Keratinocyte (primary cell): ENCODE results near the gene PPP2R5C. TPM values are rescaled to one million over a fixed set of nuclear protein-coding genes. Genes with fewer than 3 reads are reported as not detected.

Experiments
- DNase-seq: peaks from one replicate; pipeline ENCODE4 v3.0.0-alpha.2; 2011; ENCODE audit warnings: low read depth, missing footprints, low spot score
- FAIRE-seq: peaks from 2 replicates; lab custom pipeline; 2011; peaks lifted over from hg19 to GRCh38; lab: Jason Lieb, UNC
- H2AFZ ChIP-seq: 2 replicates; pipeline ENCODE4 v1.6.0; 2012; ENCODE audit warnings: low read length, control low read depth, inconsistent platforms; ENCODE audit not compliant: control insufficient read depth
- H3K27ac ChIP-seq: 2 replicates; pipeline ENCODE4 v1.5.1; 2011; ENCODE audit warnings: low read length; ENCODE audit not compliant: control insufficient read depth, insufficient read depth
- H3K27me3 ChIP-seq: 3 replicates; pipeline ENCODE4 v1.6.0; 2011; ENCODE audit warnings: low read length; ENCODE audit not compliant: control insufficient read depth, insufficient read depth; ENCODE audit errors: extremely low read depth
- H3K36me3 ChIP-seq, 2 experiments: 2 replicates in 1 of 2; 3 replicates in 1 of 2; pipeline ENCODE4 v1.5.1; 2011; ENCODE audit warnings: low read length in 2 of 2, mild to moderate bottlenecking in 1 of 2; ENCODE audit not compliant: control insufficient read depth in 2 of 2, insufficient read depth in 2 of 2; ENCODE audit errors: extremely low read depth in 1 of 2
- H3K4me1 ChIP-seq: 3 replicates; pipeline ENCODE4 v1.5.1; 2011; ENCODE audit warnings: low read length; ENCODE audit not compliant: control insufficient read depth, insufficient read depth; ENCODE audit errors: extremely low read depth
- H3K4me2 ChIP-seq: 3 replicates; pipeline ENCODE4 v1.6.0; 2011; ENCODE audit warnings: low read depth, low read length; ENCODE audit not compliant: control insufficient read depth, insufficient read depth; ENCODE audit errors: extremely low read depth
- H3K4me3 ChIP-seq, 3 experiments: fragments of 200-600 bp in 1 of 3; sonication (generic) in 1 of 3; 2 replicates in 2 of 3; 3 replicates in 1 of 3; pipeline ENCODE4 v1.5.1; 2011 to 2016; ENCODE audit warnings: low read length in 3 of 3, mild to moderate bottlenecking in 3 of 3, control low read depth in 2 of 3, inconsistent platforms in 1 of 3, low read depth in 1 of 3, mixed read lengths in 1 of 3, mixed run types in 1 of 3, moderate library complexity in 1 of 3; ENCODE audit not compliant: control insufficient read depth in 2 of 3, insufficient read depth in 2 of 3; ENCODE audit errors: extremely low read depth in 1 of 3
- H3K79me2 ChIP-seq: 2 replicates; pipeline ENCODE4 v1.6.0; 2012; ENCODE audit warnings: low read length; ENCODE audit not compliant: control insufficient read depth, insufficient read depth
- H3K9ac ChIP-seq: 3 replicates; pipeline ENCODE4 v1.6.0; 2011; ENCODE audit warnings: low read length; ENCODE audit not compliant: control insufficient read depth, insufficient read depth; ENCODE audit errors: extremely low read depth
- H3K9me1 ChIP-seq: 3 replicates; pipeline ENCODE4 v1.6.0; 2011; ENCODE audit warnings: low read length; ENCODE audit not compliant: control insufficient read depth, insufficient read depth; ENCODE audit errors: extremely low read depth
- H3K9me3 ChIP-seq: 2 replicates; pipeline ENCODE4 v1.5.1; 2012; ENCODE audit warnings: low read depth, low read length; ENCODE audit not compliant: control insufficient read depth
- H4K20me1 ChIP-seq: 3 replicates; pipeline ENCODE4 v1.6.0; 2011; ENCODE audit warnings: low read length; ENCODE audit not compliant: control insufficient read depth, insufficient read depth; ENCODE audit errors: extremely low read depth
- CTCF ChIP-seq, 3 experiments: IDR thresholded peaks in 1 of 3; conservative IDR thresholded peaks in 1 of 3; optimal IDR thresholded peaks in 1 of 3; 2 replicates in 2 of 3; 3 replicates in 1 of 3; pipeline versions ENCODE3 to v1.5.1; 2011; ENCODE audit warnings: low read length in 3 of 3, mild to moderate bottlenecking in 3 of 3, moderate library complexity in 2 of 3, control low read depth in 1 of 3, inconsistent platforms in 1 of 3; ENCODE audit not compliant: insufficient read depth in 2 of 3; ENCODE audit errors: extremely low read depth in 1 of 3
- EZH2 ChIP-seq: IDR thresholded peaks from one replicate; pipeline ENCODE4 v1.6.1; 2012; ENCODE audit warnings: inconsistent platforms, mild to moderate bottlenecking, low read length, moderate library complexity
- dilution Hi-C: fragments of 300-500 bp; cut with MboI; formaldehyde crosslinking; loops from one replicate; pipeline ENCODE4 v1.7.0; 2020; ENCODE audit warnings: low sequenced_read_pairs; ENCODE audit not compliant: extremely low pct_ligation_motif_present
- polyA plus RNA-seq, 5 experiments: library from polyadenylated mRNA; depleted of rRNA in 3 of 5; stranded (reverse) in 3 of 5; stranded (forward) in 1 of 5; unstranded in 1 of 5; fragments of >200 nt; gene quantifications; 1 replicate in 1 of 5; 2 replicates in 3 of 5; 3 replicates in 1 of 5; pipeline versions ENCODE4 v1.2.1 to v1.2.3, GENCODE V29; 2011 to 2012; ENCODE audit warnings: missing spikeins in 2 of 5, low read depth in 1 of 5, low replicate concordance in 1 of 5

Gene PPP2R5C
- polyA plus RNA-seq, 1 donor (not counting 4 experiments of a cell fraction or from before 2014, with no cell fraction given): 105 TPM

DNA sequence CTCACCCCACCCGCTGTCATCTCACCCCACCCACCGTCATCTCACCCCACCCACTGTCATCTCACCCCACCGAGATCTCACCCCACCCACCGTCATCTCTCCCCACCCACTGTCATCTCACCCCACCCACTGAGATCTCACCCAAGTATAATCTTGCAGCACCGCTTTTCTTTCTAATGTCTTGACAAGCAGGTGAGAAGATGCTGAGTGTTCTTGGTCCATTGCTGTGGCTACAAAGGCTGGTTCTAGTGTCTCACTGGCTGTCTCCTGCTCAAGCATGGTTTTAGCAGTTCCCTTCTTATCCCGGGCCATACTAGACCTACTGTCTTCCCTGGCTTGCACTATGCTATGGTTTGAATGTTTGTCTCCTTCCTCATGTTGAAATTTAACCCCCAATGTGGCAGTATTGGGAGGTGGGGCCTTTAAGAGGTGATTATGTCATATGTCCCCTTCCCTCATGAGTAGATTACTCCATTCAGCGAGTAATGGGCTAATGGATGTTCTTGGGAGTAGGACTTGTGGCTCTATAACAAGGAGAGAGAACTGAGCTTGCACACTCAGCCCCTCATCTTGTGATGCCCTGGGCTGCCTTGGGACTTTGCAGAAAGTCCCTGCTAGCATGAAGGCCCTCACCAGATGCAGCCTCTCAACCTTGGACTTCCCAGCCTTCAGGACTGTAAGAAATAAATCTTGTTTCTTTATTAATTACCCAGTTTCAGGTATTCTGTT is 47.7 kb upstream of the PPP2R5C start:
- TF ChIP-seq CTCF (optimal IDR thresholded peaks at IDR 0.05 in 1 of 3, IDR thresholded peaks at IDR 0.05 in 1 of 3, conservative IDR thresholded peaks at IDR 0.05 in 1 of 3; ENCODE audit: extremely low read depth in 1 of 3, insufficient read depth in 2 of 3, low read length in 3 of 3) (no peak), EZH2 (no peak)
- no peak overlapping the region for H3K4me3 ChIP-seq
- H3K4me2 ChIP-seq: no peak overlapping the region
- H3K36me3 ChIP-seq: no peaks in the 10 kb centered on the region
- H2AFZ ChIP-seq: no peak overlapping the region
- no peaks in the 10 kb centered on the region for H3K9me1 ChIP-seq
- dilution Hi-C loops: no loop called here
- no peak overlapping the region for H3K9ac ChIP-seq
- H3K27me3 ChIP-seq: no peaks in the 10 kb centered on the region
- FAIRE-seq (no peak), DNase-seq (no peak)
- peaks cover 5% of the 10 kb centered on the region for H3K4me1 ChIP-seq
- peaks cover 3% of the 10 kb centered on the region for H3K9me3 ChIP-seq
- no peak overlapping the region for H3K27ac ChIP-seq
- no peaks in the 10 kb centered on the region for H4K20me1 ChIP-seq
- no peaks in the 10 kb centered on the region for H3K79me2 ChIP-seq

DNA sequence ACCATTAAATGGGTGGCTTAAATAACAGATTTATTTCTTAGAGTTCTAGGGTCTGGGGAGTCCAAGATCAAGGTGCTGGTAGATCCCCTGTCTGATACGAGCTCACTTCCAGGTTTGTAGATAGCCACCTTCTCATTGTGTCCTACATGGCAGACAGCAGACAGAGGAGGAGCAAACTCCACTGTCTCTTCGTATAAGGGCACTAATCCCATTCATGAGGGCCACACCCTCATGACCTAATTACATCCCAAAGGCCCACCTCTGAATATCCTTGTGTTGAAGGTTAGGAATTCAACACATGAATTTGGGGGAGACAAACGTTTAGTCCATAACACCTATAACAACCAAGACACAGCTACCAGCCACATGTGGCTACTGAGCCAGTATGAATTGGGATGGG is 47.1 kb upstream of the PPP2R5C start:
- no peak for FAIRE-seq
- no peak overlapping the region for H3K9ac ChIP-seq
- H4K20me1 ChIP-seq: no peaks in the 10 kb centered on the region
- no peak for DNase-seq
- H3K4me2 ChIP-seq: no peak overlapping the region
- H3K27me3 ChIP-seq: no peaks in the 10 kb centered on the region
- H3K36me3 ChIP-seq: no peaks in the 10 kb centered on the region
- H3K4me3 ChIP-seq: no peak overlapping the region
- peaks cover 5% of the 10 kb centered on the region for H3K4me1 ChIP-seq
- dilution Hi-C loops: no loop called here
- no peak overlapping the region for H2AFZ ChIP-seq
- no peak for TF ChIP-seq EZH2
- no peak for TF ChIP-seq CTCF (optimal IDR thresholded peaks at IDR 0.05 in 1 of 3, IDR thresholded peaks at IDR 0.05 in 1 of 3, conservative IDR thresholded peaks at IDR 0.05 in 1 of 3; ENCODE audit: extremely low read depth in 1 of 3, insufficient read depth in 2 of 3, low read length in 3 of 3)
- H3K9me3 ChIP-seq: peaks cover 3% of the 10 kb centered on the region
- H3K9me1 ChIP-seq: no peaks in the 10 kb centered on the region
- H3K27ac ChIP-seq: no peak overlapping the region
- H3K79me2 ChIP-seq: no peaks in the 10 kb centered on the region
